Calu3 (cell line): ENCODE measurements around the gene P2RY4. TPM values are rescaled to one million over a fixed set of nuclear protein-coding genes. Genes with fewer than 3 reads are reported as not detected.

Source experiments
- BruUV-seq: library from RNA; stranded (reverse); fragments of 400-500 nt; replicated peaks from 2 replicates; lab custom pipeline; 2021; lab: Mats Ljungman, UMichigan
- CTCF ChIA-PET: fragments of 300-600 bp; sonication (Branson Sonifier 250); formaldehyde crosslinking; loops from one replicate; lab custom pipeline; 2022; ENCODE audit warnings: antibody characterized with exemption; lab: Charles Lee
- DNase-seq: peaks from one replicate; pipeline ENCODE4 v3.0.0; 2022
- H3K27ac Mint-ChIP-seq: one replicate; pipeline ENCODE4 v1.8.0; 2022; ENCODE audit warnings: mixed read lengths; ENCODE audit not compliant: unreplicated experiment
- H3K27me3 Mint-ChIP-seq: one replicate; pipeline ENCODE4 v1.8.0; 2022; ENCODE audit warnings: mixed read lengths; ENCODE audit not compliant: unreplicated experiment
- H3K36me3 Mint-ChIP-seq: one replicate; pipeline ENCODE4 v1.8.0; 2022; ENCODE audit warnings: mild to moderate bottlenecking, moderate library complexity, mixed read lengths; ENCODE audit not compliant: insufficient read depth, unreplicated experiment
- H3K4me1 Mint-ChIP-seq: one replicate; pipeline ENCODE4 v1.8.0; 2022; ENCODE audit warnings: mild to moderate bottlenecking, low read depth, mixed read lengths; ENCODE audit not compliant: unreplicated experiment
- H3K4me3 Mint-ChIP-seq: one replicate; pipeline ENCODE4 v1.8.0; 2022; ENCODE audit warnings: mild to moderate bottlenecking, low read depth, moderate library complexity, mixed read lengths; ENCODE audit not compliant: unreplicated experiment
- H3K9me3 Mint-ChIP-seq: one replicate; pipeline ENCODE4 v1.8.0; 2022; ENCODE audit warnings: low read depth, mixed read lengths; ENCODE audit not compliant: unreplicated experiment
- intact Hi-C: fragments of 100-400 bp; cut with micrococcal nuclease; formaldehyde crosslinking; loops from one replicate; pipeline ENCODE4 v1.10.0; 2022; ENCODE audit not compliant: unreplicated experiment
- total RNA-seq: library from RNA; stranded (reverse); gene quantifications from 2 replicates; pipeline ENCODE4 v1.2.3, GENCODE V29; 2022
- TF ChIP-seq, protein P1 (sequence below): fragments of 200-600 bp; IDR thresholded peaks from one replicate; pipeline ENCODE4 v1.8.0; 2022; ENCODE audit warnings: antibody characterized with exemption; ENCODE audit not compliant: unreplicated experiment

Gene P2RY4
- total RNA-seq, 1 experiment from 2014 or later: not detected

- H3K4me1 Mint-ChIP-seq: no peaks in the 10 kb centered on the region
- CTCF ChIA-PET: interaction anchor here (0.6 kb wide), 1 partner anchor 564 kb away, joined by 4 read pairs; no protein-coding TSS in a partner anchor
- H3K36me3 Mint-ChIP-seq: no peaks in the 10 kb centered on the region
- no peak overlapping the region for H3K27ac Mint-ChIP-seq
- H3K9me3 Mint-ChIP-seq: no peaks in the 10 kb centered on the region
- peaks cover 5% of the 10 kb centered on the region for H3K27me3 Mint-ChIP-seq
- DNase-seq: no peak
- no peak overlapping the region for H3K4me3 Mint-ChIP-seq
- no TSS peak for BruUV-seq
- intact Hi-C loops: no loop called here
- TF ChIP-seq, protein P1, sequence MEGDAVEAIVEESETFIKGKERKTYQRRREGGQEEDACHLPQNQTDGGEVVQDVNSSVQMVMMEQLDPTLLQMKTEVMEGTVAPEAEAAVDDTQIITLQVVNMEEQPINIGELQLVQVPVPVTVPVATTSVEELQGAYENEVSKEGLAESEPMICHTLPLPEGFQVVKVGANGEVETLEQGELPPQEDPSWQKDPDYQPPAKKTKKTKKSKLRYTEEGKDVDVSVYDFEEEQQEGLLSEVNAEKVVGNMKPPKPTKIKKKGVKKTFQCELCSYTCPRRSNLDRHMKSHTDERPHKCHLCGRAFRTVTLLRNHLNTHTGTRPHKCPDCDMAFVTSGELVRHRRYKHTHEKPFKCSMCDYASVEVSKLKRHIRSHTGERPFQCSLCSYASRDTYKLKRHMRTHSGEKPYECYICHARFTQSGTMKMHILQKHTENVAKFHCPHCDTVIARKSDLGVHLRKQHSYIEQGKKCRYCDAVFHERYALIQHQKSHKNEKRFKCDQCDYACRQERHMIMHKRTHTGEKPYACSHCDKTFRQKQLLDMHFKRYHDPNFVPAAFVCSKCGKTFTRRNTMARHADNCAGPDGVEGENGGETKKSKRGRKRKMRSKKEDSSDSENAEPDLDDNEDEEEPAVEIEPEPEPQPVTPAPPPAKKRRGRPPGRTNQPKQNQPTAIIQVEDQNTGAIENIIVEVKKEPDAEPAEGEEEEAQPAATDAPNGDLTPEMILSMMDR: no peak
Observed at GRCh38 chrX:70241501-70241900, 18.5 kb downstream of the P2RY4 start.

- Mint-ChIP-seq H3K9me3 (no peaks in the 10 kb centered on the region), H3K27ac (no peak overlapping the region), H3K36me3 (no peaks in the 10 kb centered on the region), H3K4me1 (no peaks in the 10 kb centered on the region), H3K4me3 (no peak overlapping the region), H3K27me3 (peaks cover 13% of the 10 kb centered on the region)
- TF ChIP-seq, protein P1: no peak
- BruUV-seq: no TSS peak
- intact Hi-C loops: no loop called here
- CTCF ChIA-PET: no interaction called here
- DNase-seq: no peak
Observed at GRCh38 chrX:70240751-70241150, 19.3 kb downstream of the P2RY4 start.

DNA sequence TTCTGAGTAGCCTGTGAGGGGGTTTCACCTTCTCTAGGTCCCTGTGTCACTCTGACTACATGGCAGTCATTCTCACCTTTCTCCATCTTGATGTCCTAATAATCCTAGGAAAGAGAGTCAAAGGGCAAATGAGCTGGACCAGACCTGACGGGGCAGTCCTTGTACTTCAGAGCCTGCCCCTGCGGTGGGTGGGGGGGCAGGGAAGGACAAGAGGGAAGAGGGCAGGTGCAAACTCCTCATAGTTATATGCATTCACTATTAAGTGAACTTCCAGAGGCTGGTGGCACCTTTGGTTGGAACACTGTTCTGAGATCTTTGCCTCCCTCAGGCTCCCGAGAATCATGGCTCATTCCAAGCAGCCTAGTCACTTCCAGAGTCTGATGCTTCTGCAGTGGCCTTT lies 25.6 kb downstream of the P2RY4 start, which contains the start of gene AWAT1:
Gene AWAT1, plus strand, starts transcription at position 301 of the 400 bp plus-strand sequence. Its CDS starts 41 bp downstream, at position 342.
- Mint-ChIP-seq H3K4me3 (no peak within 1 kb of the TSS), H3K36me3 (no peaks in the 10 kb centered on the region), H3K4me1 (no peaks in the 10 kb centered on the region), H3K9me3 (no peaks in the 10 kb centered on the region), H3K27ac (no peak within 1 kb of the TSS), H3K27me3 (peaks cover 27% of the 10 kb centered on the region)
- BruUV-seq: no TSS peak
- TF ChIP-seq, protein P1: no peak
- intact Hi-C loops: no loop called here
- DNase-seq: no peak
- CTCF ChIA-PET: no interaction called here

GRCh38 chrX:70231666-70232065 lies 28.3 kb downstream of the P2RY4 start:
- Mint-ChIP-seq H3K27me3 (peaks cover 23% of the 10 kb centered on the region), H3K4me3 (no peak overlapping the region), H3K9me3 (no peaks in the 10 kb centered on the region), H3K4me1 (no peaks in the 10 kb centered on the region), H3K36me3 (no peaks in the 10 kb centered on the region), H3K27ac (no peak overlapping the region)
- intact Hi-C loops: no loop called here
- DNase-seq: no peak
- TF ChIP-seq, protein P1: no peak
- CTCF ChIA-PET: no interaction called here
- no TSS peak for BruUV-seq
